Measurements from ENCODE around the gene TMEM254. TPM values are rescaled to one million over a fixed set of nuclear protein-coding genes. Genes with fewer than 3 reads are reported as not detected.
"Not testable (repeated sequence)": the region's sequence is repeated elsewhere in the genome, so short reads cannot be mapped to it uniquely, and the experiment has no call there.

The TMEM254 gene
- total and polyA plus RNA-seq, 2 experiments from 2014 or later = 8.6 to 18.6 TPM

GRCh38 chr10:80041162-80041561 lies 37.3 kb upstream of the TMEM254 start:
- no peak for TF ChIP-seq CTCF (IDR thresholded peaks at IDR 0.05; ENCODE audit: low read depth, low read length)
- no peaks in the 10 kb centered on the region for H3K4me1 ChIP-seq (ENCODE audit: low read depth)
- no peak for DNase-seq (ENCODE audit: low read depth in 1 of 2, low spot score in 1 of 2)
- H3K4me3 ChIP-seq = no peak overlapping the region
- H3K9me3 ChIP-seq (ENCODE audit: low read depth) = no peaks in the 10 kb centered on the region
- H3K36me3 ChIP-seq = no peaks in the 10 kb centered on the region
- no peak overlapping the region for H3K27ac ChIP-seq
- no peaks in the 10 kb centered on the region for H3K27me3 ChIP-seq

- not testable (repeated sequence) for H3K4me1 ChIP-seq (ENCODE audit: low read depth); H3K36me3 ChIP-seq; H3K9me3 ChIP-seq (ENCODE audit: low read depth); H3K27me3 ChIP-seq; H3K4me3 ChIP-seq; H3K27ac ChIP-seq
- peak in 1 of 2 donors; percentile 11 for DNase-seq (ENCODE audit: low read depth in 1 of 2, low spot score in 1 of 2)
Observed at GRCh38 chr10:80044935-80045334, 33.5 kb upstream of the TMEM254 start.

GRCh38 chr10:80046629-80047441 lies 31.6 kb upstream of the TMEM254 start:
- no peak overlapping the region for H3K4me3 ChIP-seq
- no peaks in the 10 kb centered on the region for H3K9me3 ChIP-seq (ENCODE audit: low read depth)
- H3K4me1 ChIP-seq (ENCODE audit: low read depth) = no peaks in the 10 kb centered on the region
- H3K36me3 ChIP-seq = no peaks in the 10 kb centered on the region
- TF ChIP-seq CTCF (IDR thresholded peaks at IDR 0.05; ENCODE audit: low read depth, low read length) = peak; percentile 98
- H3K27ac ChIP-seq = no peak overlapping the region
- H3K27me3 ChIP-seq = no peaks in the 10 kb centered on the region
- peak; percentile 82 to 88 for DNase-seq (ENCODE audit: low read depth in 1 of 2, low spot score in 1 of 2)

- H3K4me3 ChIP-seq = no peak overlapping the region
- no peaks in the 10 kb centered on the region for H3K9me3 ChIP-seq (ENCODE audit: low read depth)
- DNase-seq (ENCODE audit: low read depth in 1 of 2, low spot score in 1 of 2) = no peak
- no peaks in the 10 kb centered on the region for H3K4me1 ChIP-seq (ENCODE audit: low read depth)
- H3K36me3 ChIP-seq = no peaks in the 10 kb centered on the region
- H3K27ac ChIP-seq = no peak overlapping the region
- H3K27me3 ChIP-seq = no peaks in the 10 kb centered on the region
- no peak for TF ChIP-seq CTCF (IDR thresholded peaks at IDR 0.05; ENCODE audit: low read depth, low read length)
Observed at GRCh38 chr10:80050752-80051151, 27.7 kb upstream of the TMEM254 start.

GRCh38 chr10:80051993-80052392 lies 26.5 kb upstream of the TMEM254 start:
- no peak overlapping the region for H3K27ac ChIP-seq
- H3K4me3 ChIP-seq = no peak overlapping the region
- H3K36me3 ChIP-seq = no peaks in the 10 kb centered on the region
- no peaks in the 10 kb centered on the region for H3K4me1 ChIP-seq (ENCODE audit: low read depth)
- H3K9me3 ChIP-seq (ENCODE audit: low read depth) = no peaks in the 10 kb centered on the region
- DNase-seq (ENCODE audit: low read depth in 1 of 2, low spot score in 1 of 2) = peak in 1 of 2 donors; percentile 14
- H3K27me3 ChIP-seq = no peaks in the 10 kb centered on the region
- TF ChIP-seq CTCF (IDR thresholded peaks at IDR 0.05; ENCODE audit: low read depth, low read length) = no peak

- Histone ChIP-seq H3K27ac (no peak overlapping the region), H3K9me3 (ENCODE audit: low read depth) (no peaks in the 10 kb centered on the region), H3K36me3 (no peaks in the 10 kb centered on the region), H3K4me1 (ENCODE audit: low read depth) (no peaks in the 10 kb centered on the region), H3K4me3 (no peak overlapping the region), H3K27me3 (no peaks in the 10 kb centered on the region)
- TF ChIP-seq CTCF (IDR thresholded peaks at IDR 0.05; ENCODE audit: low read depth, low read length) = no peak
- DNase-seq (ENCODE audit: low read depth in 1 of 2, low spot score in 1 of 2) = no peak
Observed at GRCh38 chr10:80055760-80056159, 22.7 kb upstream of the TMEM254 start.
